SK-N-SH (cell line): ENCODE measurements around the gene MAGEB2. TPM values are rescaled to one million over a fixed set of nuclear protein-coding genes. Genes with fewer than 3 reads are reported as not detected.

Experiments used
- CTCF ChIA-PET: fragments of 300-600, 350-600 bp; formaldehyde crosslinking; extraction: SDS; loops from one replicate; lab custom pipeline; 2021; lab: Yijun Ruan, JAX
- POLR2A ChIA-PET: fragments of 350-600 bp; sonication (Branson Sonifier 250); formaldehyde crosslinking; extraction: SDS; loops from one replicate; lab custom pipeline; 2020; ENCODE audit warnings: antibody characterized with exemption, inconsistent platforms; lab: Yijun Ruan, JAX
- DNase-seq: peaks from one replicate; pipeline ENCODE4 v3.0.0; 2012
- H2AFZ ChIP-seq: fragments of 200-600 bp; sonication (generic); 2 replicates; pipeline ENCODE4 v1.8.1; 2016; ENCODE audit warnings: antibody characterized with exemption, mild to moderate bottlenecking, low read depth
- H3F3A ChIP-seq: fragments of 200-600 bp; sonication (generic); replicated peaks from 2 replicates; pipeline ENCODE3; 2016; ENCODE audit warnings: antibody characterized with exemption, mild to moderate bottlenecking; ENCODE audit not compliant: insufficient read depth
- H3K27ac ChIP-seq, 2 experiments: fragments of 200-500 bp in 1 of 2; fragments of 200-600 bp in 1 of 2; sonication (Bioruptor generic) in 1 of 2; sonication (generic), shearing (Covaris generic) in 1 of 2; 2 replicates each; pipeline versions ENCODE4 v1.5.1 to v1.6.1; 2014 to 2016; ENCODE audit warnings: low read depth in 2 of 2, inconsistent platforms in 1 of 2, low read length in 1 of 2, mild to moderate bottlenecking in 1 of 2, mixed read lengths in 1 of 2
- H3K27me3 ChIP-seq: fragments of 200-600 bp; sonication (generic), shearing (Covaris generic); 2 replicates; pipeline ENCODE4 v1.6.1; 2016; ENCODE audit warnings: mixed run types; ENCODE audit not compliant: insufficient read depth
- H3K36me3 ChIP-seq, 2 experiments: fragments of 200-500 bp in 1 of 2; fragments of 200-600 bp in 1 of 2; sonication (Bioruptor generic) in 1 of 2; sonication (generic) in 1 of 2; replicated peaks in 1 of 2; 2 replicates each; pipeline versions ENCODE3 to v1.5.1; 2014 to 2016; ENCODE audit warnings: low read length in 1 of 2, mild to moderate bottlenecking in 1 of 2; ENCODE audit not compliant: insufficient read depth in 2 of 2, control insufficient read depth in 1 of 2
- H3K4me1 ChIP-seq, 2 experiments: fragments of 200-500 bp in 1 of 2; fragments of 200-600 bp in 1 of 2; sonication (Bioruptor generic) in 1 of 2; sonication (generic), shearing (Covaris generic) in 1 of 2; 2 replicates each; pipeline versions ENCODE4 v1.5.1 to v1.6.1; 2014 to 2016; ENCODE audit warnings: low read depth in 1 of 2, low read length in 1 of 2, mixed run types in 1 of 2; ENCODE audit not compliant: insufficient read depth in 2 of 2, control insufficient read depth in 1 of 2
- H3K4me2 ChIP-seq: fragments of 200-600 bp; sonication (generic), shearing (Covaris generic); 2 replicates; pipeline ENCODE4 v1.6.1; 2017; ENCODE audit warnings: mixed run types
- H3K4me3 ChIP-seq, 2 experiments: fragments of 200-500 bp in 1 of 2; fragments of 200-600 bp in 1 of 2; sonication (Bioruptor generic) in 1 of 2; sonication (generic), shearing (Covaris generic) in 1 of 2; 2 replicates each; pipeline versions ENCODE4 v1.5.1 to v1.8.1; 2014 to 2016; ENCODE audit warnings: low read depth in 2 of 2, inconsistent platforms in 1 of 2, low read length in 1 of 2, mild to moderate bottlenecking in 1 of 2, mixed read lengths in 1 of 2, moderate library complexity in 1 of 2
- H3K79me2 ChIP-seq: fragments of 200-600 bp; sonication (generic); 2 replicates; pipeline ENCODE4 v1.8.1; 2017; ENCODE audit warnings: mild to moderate bottlenecking; ENCODE audit not compliant: insufficient read depth
- H3K9ac ChIP-seq: fragments of 200-600 bp; sonication (generic); 2 replicates; pipeline ENCODE4 v1.6.1; 2017; ENCODE audit warnings: mixed run types
- H3K9me2 ChIP-seq: fragments of 200-600 bp; sonication (generic); 2 replicates; pipeline ENCODE4 v1.6.1; 2017; ENCODE audit warnings: mixed run types
- H3K9me3 ChIP-seq: fragments of 200-600 bp; sonication (generic); 2 replicates; pipeline ENCODE4 v1.6.1; 2017; ENCODE audit warnings: mixed run types, mild to moderate bottlenecking, moderate library complexity
- H4K20me1 ChIP-seq: fragments of 200-600 bp; sonication (generic); 2 replicates; pipeline ENCODE4 v1.6.1; 2017; ENCODE audit warnings: mild to moderate bottlenecking, mixed run types; ENCODE audit not compliant: insufficient read depth
- CHD2 ChIP-seq: fragments of 150-350 bp; IDR thresholded peaks from 2 replicates; pipeline ENCODE4 v1.6.1; 2018; ENCODE audit warnings: low read length; ENCODE audit not compliant: partially characterized antibody
- CTCF ChIP-seq: fragments of 200-600 bp; sonication (generic); IDR thresholded peaks from 2 replicates; pipeline ENCODE4 v1.6.1; 2017; ENCODE audit warnings: antibody characterized with exemption, mild to moderate bottlenecking, moderate library complexity
- ELF1 ChIP-seq: IDR thresholded peaks from 2 replicates; pipeline ENCODE4 v1.4.0; 2012
- EZH2phosphoT487 ChIP-seq: fragments of 200-600 bp; sonication (generic); IDR thresholded peaks from 2 replicates; pipeline ENCODE4 v1.6.1; 2017; ENCODE audit warnings: low read depth, mixed run types, mild to moderate bottlenecking, antibody characterized with exemption, moderate library complexity, borderline replicate concordance
- FOSL2 ChIP-seq: IDR thresholded peaks from 2 replicates; pipeline ENCODE4 v1.4.0; 2012; ENCODE audit warnings: low read depth, mild to moderate bottlenecking, moderate library complexity, borderline replicate concordance
- FOXJ3 ChIP-seq: sonication (generic); formaldehyde crosslinking; IDR thresholded peaks from 2 replicates; pipeline ENCODE4 v1.5.1; 2020; ENCODE audit warnings: mild to moderate bottlenecking, missing genetic modification reagents
- FOXM1 ChIP-seq: IDR thresholded peaks from 2 replicates; pipeline ENCODE4 v1.4.0; 2012; ENCODE audit warnings: low read depth, mild to moderate bottlenecking
- IRF3 ChIP-seq: fragments of 150-350 bp; IDR thresholded peaks from 2 replicates; pipeline ENCODE4 v1.6.1; 2016; ENCODE audit warnings: mild to moderate bottlenecking, low read depth, low read length
- JUND ChIP-seq: IDR thresholded peaks from 2 replicates; pipeline ENCODE4 v1.4.0; 2012
- MAX ChIP-seq: IDR thresholded peaks from 2 replicates; pipeline ENCODE4 v1.4.0; 2012; ENCODE audit warnings: low read depth
- NFIC ChIP-seq: IDR thresholded peaks from 2 replicates; pipeline ENCODE4 v1.4.0; 2012; ENCODE audit warnings: borderline replicate concordance
- NRF1 ChIP-seq: IDR thresholded peaks from 2 replicates; pipeline ENCODE4 v1.6.1; 2012; ENCODE audit warnings: low read depth, mild to moderate bottlenecking, low read length
- PBX3 ChIP-seq: IDR thresholded peaks from 2 replicates; pipeline ENCODE4; 2012
- RCOR1 ChIP-seq: fragments of 150-350 bp; IDR thresholded peaks from 2 replicates; pipeline ENCODE4 v1.6.1; 2017; ENCODE audit warnings: antibody characterized with exemption, low read length
- REST ChIP-seq: IDR thresholded peaks from 2 replicates; pipeline ENCODE4 v1.6.1; 2012; ENCODE audit warnings: mild to moderate bottlenecking, low read depth, low read length, moderate library complexity
- RFX5 ChIP-seq: IDR thresholded peaks from 2 replicates; pipeline ENCODE4 v1.6.1; 2012; ENCODE audit warnings: mild to moderate bottlenecking, improper control_type of control experiment, low read length
- SIN3A ChIP-seq: IDR thresholded peaks from 2 replicates; pipeline ENCODE4 v1.6.1; 2012; ENCODE audit warnings: low read depth, mild to moderate bottlenecking, low read length, moderate library complexity, borderline replicate concordance
- TCF12 ChIP-seq: IDR thresholded peaks from 2 replicates; pipeline ENCODE4 v1.4.0; 2012
- USF2 ChIP-seq: fragments of 150-350 bp; IDR thresholded peaks from 2 replicates; pipeline ENCODE4 v1.6.1; 2017; ENCODE audit warnings: antibody characterized with exemption, low read length, low read depth, borderline replicate concordance
- WGBS: methylation state at CpG from one replicate; pipeline ENCODE4 v1.1.6; 2017; ENCODE audit warnings: low lambda C conversion rate; 5-methylcytosine and 5-hydroxymethylcytosine counted together
- polyA plus RNA-seq, 3 experiments: library from polyadenylated mRNA; depleted of rRNA; stranded (reverse); fragments of >200 nt; gene quantifications; 2 replicates each; pipeline ENCODE4 v1.2.3, GENCODE V29; 2012

MAGEB2 gene
- polyA plus RNA-seq, 1 of the 3 experiments (the other 2 are of a cell fraction), result 2.7 TPM

GRCh38 chrX:30259927-30260326, 44.6 kb downstream of the MAGEB2 start:
- H2AFZ ChIP-seq, result no peak overlapping the region
- CTCF ChIA-PET, result no interaction called here
- H4K20me1 ChIP-seq, result no peaks in the 10 kb centered on the region
- TF ChIP-seq JUND, result no peak
- no peak for TF ChIP-seq REST
- TF ChIP-seq ELF1, result no peak
- TF ChIP-seq CHD2, result no peak
- TF ChIP-seq FOXM1, result no peak
- TF ChIP-seq TCF12, result no peak
- no peak for TF ChIP-seq RFX5
- TF ChIP-seq RCOR1, result no peak
- TF ChIP-seq SIN3A, result no peak
- TF ChIP-seq FOXJ3 (CRISPR knock-in tag), result no peak
- no peak for TF ChIP-seq FOSL2
- TF ChIP-seq, all 33 proteins: peak for 0
- Histone ChIP-seq H3K36me3 (no peaks in the 10 kb centered on the region), H3K27ac (no peak overlapping the region), H3K9ac (no peak overlapping the region), H3K4me1 (no peaks in the 10 kb centered on the region), H3K9me2 (no peaks in the 10 kb centered on the region), H3K4me2 (no peak overlapping the region), H3K79me2 (no peaks in the 10 kb centered on the region), H3K27me3 (no peaks in the 10 kb centered on the region; the same call in none of the 2 replicates), H3K4me3 (no peak overlapping the region), H3K9me3 (no peaks in the 10 kb centered on the region), H3F3A (no peaks in the 10 kb centered on the region)
- WGBS, result 23% methylated on average over 2 of the region's 2 CpGs
- POLR2A ChIA-PET, result no interaction called here
- DNase-seq, result no peak

GRCh38 chrX:30261012-30261411, 45.6 kb downstream of the MAGEB2 start:
- Histone ChIP-seq H3K27me3 (no peaks in the 10 kb centered on the region; the same call in none of the 2 replicates), H4K20me1 (no peaks in the 10 kb centered on the region), H3K4me3 (no peak overlapping the region), H3K4me1 (no peaks in the 10 kb centered on the region), H3K79me2 (no peaks in the 10 kb centered on the region), H3K9me2 (no peaks in the 10 kb centered on the region), H3K27ac (no peak overlapping the region), H3K4me2 (no peak overlapping the region), H3K36me3 (no peaks in the 10 kb centered on the region), H3F3A (no peaks in the 10 kb centered on the region), H2AFZ (no peak overlapping the region), H3K9ac (no peak overlapping the region), H3K9me3 (no peaks in the 10 kb centered on the region)
- ChIA-PET POLR2A (no interaction called here), CTCF (no interaction called here)
- DNase-seq, result no peak
- TF ChIP-seq PBX3 (no peak), EZH2phosphoT487 (no peak), SIN3A (no peak), NFIC (no peak), ELF1 (no peak), NRF1 (no peak), TCF12 (no peak), RFX5 (no peak), IRF3 (no peak), USF2 (no peak), CHD2 (no peak), MAX (no peak), FOXM1 (no peak), CTCF (no peak)
